ENCODE data around the gene PYROXD2.

DNA sequence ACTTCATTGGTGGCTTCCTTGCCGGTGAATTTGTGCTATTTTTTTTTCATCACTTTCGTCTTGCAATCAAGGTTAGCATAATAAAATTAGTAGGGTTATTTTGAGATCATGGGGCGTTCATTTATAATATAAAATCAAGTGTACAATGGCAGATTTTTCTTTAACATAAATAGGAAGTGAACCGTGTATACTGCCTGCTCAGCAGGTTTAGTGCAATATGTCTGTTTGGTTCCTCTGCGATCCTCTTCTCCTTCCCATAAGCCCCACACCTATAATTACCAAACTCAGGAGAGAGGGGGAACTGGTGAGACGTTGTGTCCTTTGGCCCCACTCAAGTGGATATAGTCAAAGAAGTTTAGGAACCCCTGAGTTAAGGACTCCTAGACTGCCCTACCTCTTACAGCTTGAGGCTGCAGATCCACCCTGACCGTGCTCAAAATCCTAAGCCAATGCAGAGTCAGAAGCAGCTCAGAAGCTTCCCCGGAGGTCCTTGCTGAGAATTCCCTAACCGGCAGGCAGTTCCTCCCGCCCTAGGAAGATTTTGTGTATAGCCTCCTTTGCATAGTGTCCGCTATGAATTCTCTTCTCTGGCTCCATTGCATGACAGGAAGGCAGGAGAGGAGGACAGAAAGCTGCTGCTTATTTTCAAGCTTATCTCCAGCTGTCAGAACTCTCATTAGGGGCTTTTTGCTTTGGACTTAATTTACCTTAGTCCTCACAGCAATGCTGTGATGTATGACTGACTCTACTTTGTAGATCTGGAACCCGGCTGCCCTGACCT lies 41.5 kb downstream of the PYROXD2 start:
- TF ChIP-seq HDAC6 (IDR thresholded peaks at IDR 0.05; ENCODE audit: low read depth, low read length) = no peak
- TF ChIP-seq, protein P1, sequence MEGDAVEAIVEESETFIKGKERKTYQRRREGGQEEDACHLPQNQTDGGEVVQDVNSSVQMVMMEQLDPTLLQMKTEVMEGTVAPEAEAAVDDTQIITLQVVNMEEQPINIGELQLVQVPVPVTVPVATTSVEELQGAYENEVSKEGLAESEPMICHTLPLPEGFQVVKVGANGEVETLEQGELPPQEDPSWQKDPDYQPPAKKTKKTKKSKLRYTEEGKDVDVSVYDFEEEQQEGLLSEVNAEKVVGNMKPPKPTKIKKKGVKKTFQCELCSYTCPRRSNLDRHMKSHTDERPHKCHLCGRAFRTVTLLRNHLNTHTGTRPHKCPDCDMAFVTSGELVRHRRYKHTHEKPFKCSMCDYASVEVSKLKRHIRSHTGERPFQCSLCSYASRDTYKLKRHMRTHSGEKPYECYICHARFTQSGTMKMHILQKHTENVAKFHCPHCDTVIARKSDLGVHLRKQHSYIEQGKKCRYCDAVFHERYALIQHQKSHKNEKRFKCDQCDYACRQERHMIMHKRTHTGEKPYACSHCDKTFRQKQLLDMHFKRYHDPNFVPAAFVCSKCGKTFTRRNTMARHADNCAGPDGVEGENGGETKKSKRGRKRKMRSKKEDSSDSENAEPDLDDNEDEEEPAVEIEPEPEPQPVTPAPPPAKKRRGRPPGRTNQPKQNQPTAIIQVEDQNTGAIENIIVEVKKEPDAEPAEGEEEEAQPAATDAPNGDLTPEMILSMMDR (IDR thresholded peaks at IDR 0.05; ENCODE audit: control extremely low read depth in 1 of 3, insufficient read depth in 1 of 3, low read depth in 1 of 3, low read length in 3 of 3) = no peak
- TF ChIP-seq, protein P2, sequence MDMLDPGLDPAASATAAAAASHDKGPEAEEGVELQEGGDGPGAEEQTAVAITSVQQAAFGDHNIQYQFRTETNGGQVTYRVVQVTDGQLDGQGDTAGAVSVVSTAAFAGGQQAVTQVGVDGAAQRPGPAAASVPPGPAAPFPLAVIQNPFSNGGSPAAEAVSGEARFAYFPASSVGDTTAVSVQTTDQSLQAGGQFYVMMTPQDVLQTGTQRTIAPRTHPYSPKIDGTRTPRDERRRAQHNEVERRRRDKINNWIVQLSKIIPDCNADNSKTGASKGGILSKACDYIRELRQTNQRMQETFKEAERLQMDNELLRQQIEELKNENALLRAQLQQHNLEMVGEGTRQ (IDR thresholded peaks at IDR 0.05; ENCODE audit: low read length) = no peak

All from H1 (cell line).